GM21381 (cell line): Measurements from ENCODE around the gene CRYGA.
"Not testable (repeated sequence)": the region's sequence is repeated elsewhere in the genome, so short reads cannot be mapped to it uniquely, and the experiment has no call there.

Experiments used
- ATAC-seq: cut with Tn5 transposase; IDR thresholded peaks from one replicate; pipeline ENCODE4 v1.9.1; 2021; ENCODE audit warnings: mild to moderate bottlenecking, moderate library complexity; ENCODE audit not compliant: unreplicated experiment

CRYGA gene

DNA sequence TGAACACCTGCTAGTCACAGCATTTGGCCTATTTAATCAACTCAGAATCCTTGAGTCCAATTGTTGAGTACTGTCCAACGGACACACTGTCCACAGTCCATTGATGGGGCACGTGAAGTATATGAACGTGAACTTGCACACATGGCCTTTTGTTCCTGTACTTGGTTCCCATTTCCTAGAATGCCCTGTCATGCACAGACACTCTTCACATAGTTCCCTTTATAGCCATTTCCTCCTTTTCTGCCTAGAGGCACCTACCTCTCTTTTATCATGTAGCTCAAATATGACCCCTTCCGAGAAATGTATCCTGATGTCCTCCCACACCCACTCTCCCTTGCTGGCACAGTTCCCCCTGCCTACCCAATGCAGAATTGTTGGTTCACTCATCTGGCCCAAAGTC, 8.7 kb upstream of the CRYGA start:
- ATAC-seq: no peak

DNA sequence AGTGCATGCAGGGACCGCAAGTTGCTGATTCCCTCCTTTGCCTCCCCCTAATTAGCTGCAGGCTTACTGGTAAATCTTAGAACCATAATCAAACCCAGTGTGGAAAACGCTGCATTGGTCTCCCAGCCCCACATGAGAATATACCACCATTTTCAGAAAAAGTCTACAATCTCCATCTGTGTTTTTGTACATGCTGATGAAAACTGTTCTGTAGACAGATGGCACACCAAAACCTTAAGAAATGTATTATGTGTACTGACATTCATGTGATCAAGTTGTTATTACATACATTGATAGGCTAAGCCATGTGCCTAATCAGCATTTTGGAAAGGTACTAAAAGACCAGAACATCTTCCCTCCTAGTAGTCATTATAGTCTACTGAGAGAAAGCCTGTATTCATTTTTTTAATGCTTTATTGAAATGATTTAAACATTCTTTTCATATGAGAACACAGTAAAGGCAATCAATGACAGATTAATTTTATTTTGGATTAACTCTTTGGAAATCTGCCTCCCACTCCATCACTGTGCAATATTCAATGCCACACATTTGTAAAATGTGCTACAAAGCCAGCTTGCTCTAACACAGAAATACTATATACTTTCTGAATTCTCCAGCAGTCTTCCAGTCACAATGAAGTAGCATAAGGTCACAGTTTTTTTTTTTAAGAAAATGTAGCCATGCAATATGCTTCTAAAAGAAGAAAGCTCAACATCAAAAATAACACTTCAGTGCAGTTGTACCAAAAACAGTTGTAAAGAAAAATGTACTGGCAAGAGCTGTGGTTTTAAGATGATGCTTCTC, 1.8 kb upstream of the CRYGA start:
- no peak for ATAC-seq

DNA sequence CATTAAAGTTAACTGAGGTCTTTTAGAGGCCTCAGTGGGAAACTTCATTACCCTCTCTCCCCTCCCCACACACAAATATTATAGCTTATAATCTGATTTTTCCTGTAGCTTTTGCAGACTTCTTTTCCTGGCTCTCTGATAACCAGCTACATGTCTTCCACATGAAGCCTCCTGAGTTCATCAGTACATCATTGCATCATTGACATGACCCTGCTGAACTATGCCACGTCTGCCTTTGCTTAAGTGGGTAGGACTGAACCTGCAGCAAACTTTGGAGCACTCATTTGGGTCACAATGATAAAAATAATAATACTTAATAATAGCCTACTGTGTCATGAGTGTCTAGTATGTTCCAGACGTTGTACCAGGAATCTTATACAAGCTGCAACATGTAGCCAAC, 7.0 kb downstream of the CRYGA start:
- ATAC-seq: no peak

DNA sequence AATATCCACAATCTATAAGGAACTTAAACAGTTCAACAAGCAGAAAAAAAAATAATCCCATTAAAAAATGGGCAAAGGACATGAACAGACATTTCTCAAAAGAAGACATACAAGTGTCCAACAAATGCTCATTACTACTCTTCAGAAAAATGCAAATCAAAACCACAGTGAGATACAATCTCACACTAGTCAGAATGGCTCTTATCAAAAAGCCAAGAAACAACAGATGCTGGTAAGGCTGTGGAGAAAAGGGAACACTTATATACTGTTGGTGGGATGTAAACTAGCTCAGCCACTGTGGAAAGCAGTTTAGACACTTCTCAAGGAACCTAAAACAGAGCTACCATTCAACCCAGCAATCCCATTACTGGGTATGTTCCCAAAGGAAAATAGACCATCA, 10.2 kb downstream of the CRYGA start:
- ATAC-seq: no peak

DNA sequence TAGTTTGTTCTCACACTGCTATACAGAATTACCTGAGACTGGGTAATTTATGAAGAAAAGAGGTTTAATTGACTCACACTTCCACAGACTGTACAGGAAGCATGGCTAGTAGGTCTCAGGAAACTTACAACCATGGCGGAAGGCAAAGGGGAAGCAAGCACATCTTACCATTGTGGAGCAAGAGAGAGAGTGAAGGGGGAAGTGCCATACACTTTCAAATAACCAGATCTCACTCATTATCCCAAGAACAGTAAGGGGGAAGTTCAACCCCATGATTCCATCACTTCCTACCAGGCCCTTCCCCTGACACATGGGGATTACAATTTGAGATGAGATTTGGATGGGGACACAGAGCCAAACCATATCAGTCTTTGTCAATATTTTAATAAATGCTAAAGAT, 12.4 kb downstream of the CRYGA start:
- no peak for ATAC-seq

DNA sequence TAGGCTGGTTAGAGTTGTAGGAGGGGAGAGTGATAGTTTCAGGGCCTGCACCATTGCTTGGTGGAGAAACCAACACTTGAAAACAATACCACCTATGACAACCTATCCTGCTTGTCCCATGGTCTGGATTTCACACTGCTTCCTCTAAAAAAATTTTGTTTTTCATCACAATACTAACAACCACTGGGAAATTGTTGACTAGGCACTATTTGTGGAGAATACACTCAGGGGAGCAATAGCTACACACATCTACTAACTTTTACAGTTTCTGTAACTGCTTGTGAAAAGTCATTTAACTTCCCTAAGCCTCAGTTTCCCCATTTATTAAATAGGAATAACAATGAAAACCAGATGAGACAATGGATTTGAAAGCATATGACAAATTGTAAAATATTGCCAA, 13.3 kb downstream of the CRYGA start:
- no peak for ATAC-seq

DNA sequence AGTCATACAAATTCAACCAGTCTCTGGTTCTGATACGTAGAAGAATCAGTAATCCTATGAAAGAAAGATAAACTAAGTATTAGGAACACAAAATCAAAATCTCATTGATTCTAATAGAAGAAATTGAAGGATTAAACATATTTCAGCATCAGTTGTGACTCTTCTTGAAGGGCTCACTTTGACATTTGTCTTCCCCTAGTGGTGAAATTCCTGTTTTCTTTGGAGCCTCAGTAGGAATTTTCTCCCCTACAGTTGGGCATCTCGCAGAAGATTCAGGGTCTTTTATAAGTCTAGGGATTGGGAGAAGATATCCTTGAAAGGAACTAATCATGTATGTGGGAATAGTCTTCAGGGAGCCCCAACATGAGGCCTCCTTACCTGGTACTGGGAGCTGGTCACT, 14.6 kb downstream of the CRYGA start:
- no peak for ATAC-seq

DNA sequence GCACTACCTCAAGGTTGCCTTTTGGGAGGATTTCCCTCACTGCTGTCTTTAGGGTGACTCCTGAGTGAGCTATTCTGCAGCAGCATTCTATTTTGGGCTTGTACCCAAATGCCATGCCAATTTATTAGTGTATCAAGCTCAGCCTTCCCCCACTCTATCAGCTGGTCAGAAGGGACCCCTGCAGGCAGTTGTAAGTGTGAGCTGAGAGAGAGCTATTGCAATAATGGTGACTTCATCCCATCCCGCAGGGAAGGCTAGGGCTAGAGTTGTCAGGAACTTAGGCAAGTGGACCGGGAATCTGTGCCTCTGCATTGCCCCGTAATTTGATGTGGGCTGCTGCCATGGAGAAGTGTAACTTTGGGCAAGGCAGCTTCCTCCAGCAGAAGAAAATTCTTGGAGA, 15.6 kb downstream of the CRYGA start:
- no peak for ATAC-seq

DNA sequence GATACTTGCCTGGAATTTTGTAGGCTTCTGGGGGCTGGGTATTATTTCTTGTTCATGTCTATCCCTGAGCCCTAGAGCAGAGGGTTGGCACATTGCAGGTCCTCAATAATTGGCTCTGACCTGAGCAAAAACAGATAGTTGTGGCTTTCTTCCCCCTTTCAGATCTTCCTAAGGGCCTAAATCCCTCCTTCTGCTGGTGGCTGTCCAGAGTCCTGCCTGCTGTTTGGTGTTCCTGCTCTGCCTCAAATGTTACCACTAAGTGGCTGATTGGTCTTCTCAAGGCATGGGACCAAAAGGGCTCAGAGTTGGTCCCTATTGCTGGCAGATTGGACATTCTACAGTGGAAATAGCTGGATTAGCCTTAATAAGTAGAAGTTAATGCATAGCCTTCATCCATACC, 16.4 kb downstream of the CRYGA start:
- no peak for ATAC-seq

DNA sequence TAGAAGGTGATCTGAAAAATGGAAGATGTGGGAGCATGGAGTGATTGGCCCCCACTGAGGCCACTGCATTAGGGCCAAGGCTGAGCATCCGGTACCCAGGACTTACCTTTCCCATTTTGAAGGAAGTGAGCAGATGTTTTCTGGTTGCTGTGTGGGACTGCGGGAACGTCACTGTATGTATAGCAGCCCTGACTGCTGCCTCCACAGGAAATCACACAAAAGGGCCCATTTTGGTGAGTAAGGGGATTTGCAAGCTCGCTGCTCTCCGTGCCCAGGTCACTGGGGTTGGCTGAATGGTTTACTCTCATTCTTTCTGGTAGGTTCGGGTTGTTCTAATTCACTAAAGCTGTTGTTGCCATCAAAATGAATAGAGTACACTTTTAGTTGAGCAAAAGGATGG, 17.4 kb downstream of the CRYGA start, which contains the start of gene CRYGB:
Gene CRYGB (minus strand): TSS at position 153 of the 400 bp plus-strand sequence. CDS start 38 bp downstream, at position 115.
- no peak for ATAC-seq

DNA sequence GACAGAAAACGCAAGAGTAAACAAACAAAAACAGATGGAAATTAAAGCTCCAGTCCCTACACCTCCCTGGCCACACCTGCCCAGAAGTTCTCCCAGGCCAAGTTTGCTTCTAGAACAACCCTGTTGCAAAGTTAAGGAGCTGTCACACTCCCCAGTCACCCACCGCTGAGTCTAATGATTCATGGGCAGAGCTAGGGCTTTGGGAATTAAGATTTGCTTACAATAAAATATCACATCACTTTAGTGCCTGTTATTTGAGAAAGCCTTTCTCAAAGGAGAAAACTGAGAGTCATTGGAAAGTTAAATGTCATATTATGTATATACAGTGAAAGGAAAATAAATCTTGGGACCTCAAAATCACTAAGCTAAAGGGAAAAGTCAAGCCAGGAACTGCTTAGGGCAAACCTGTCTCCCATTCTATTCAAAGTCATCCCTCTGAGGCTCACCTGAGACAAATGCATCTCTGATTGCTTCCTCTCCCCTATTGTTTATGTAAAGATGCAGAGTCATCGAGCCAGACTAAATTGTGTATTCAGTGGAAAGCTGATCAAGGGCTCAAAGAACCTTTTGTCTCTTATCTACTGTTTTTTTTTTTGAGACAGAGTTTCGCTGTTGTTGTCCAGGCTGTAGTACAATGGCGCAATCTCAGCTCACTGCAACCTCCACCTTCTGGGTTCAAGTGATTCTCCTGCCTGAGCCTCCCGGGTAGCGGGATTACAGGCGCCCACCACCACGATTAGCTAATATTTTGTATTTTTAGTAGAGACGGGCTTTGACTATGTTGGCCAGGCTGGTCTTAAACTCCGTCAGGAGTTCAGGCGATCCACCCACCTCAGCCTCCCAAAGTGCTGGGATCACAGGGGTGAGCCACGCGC, 20.2 kb downstream of the CRYGA start:
- ATAC-seq: no peak

DNA sequence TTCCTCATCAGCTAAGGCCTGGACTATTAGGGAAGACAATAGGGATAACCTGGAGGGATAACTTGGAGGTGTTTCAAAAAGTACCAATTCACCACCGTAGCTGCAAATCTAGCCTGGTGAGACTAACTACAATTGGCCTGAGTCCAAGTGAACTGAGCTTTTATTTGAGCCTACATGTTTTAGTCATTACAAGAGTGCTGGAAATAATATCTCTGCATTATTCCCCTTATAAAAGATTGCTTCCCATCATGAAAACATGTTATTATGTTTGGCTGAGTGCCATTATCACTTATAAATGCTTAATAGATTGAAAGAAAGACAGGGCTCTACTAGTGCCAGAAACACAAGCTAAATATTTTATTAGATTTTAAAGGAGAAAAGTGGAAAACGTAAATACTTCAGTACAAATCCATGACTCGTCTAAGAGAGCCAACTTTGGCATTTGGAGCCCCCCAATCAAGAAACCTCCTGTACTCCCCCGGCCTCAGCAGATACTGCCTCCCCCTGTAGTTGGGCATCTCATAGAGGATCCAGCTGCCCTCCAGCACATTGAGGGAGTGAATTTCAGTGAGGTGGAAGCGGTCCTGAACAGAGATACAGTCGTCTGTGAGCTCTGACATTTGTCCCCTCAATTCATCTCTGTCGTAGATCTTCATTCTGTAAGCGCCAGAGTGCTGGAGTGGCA, 21.0 kb downstream of the CRYGA start:
- no peak for ATAC-seq

DNA sequence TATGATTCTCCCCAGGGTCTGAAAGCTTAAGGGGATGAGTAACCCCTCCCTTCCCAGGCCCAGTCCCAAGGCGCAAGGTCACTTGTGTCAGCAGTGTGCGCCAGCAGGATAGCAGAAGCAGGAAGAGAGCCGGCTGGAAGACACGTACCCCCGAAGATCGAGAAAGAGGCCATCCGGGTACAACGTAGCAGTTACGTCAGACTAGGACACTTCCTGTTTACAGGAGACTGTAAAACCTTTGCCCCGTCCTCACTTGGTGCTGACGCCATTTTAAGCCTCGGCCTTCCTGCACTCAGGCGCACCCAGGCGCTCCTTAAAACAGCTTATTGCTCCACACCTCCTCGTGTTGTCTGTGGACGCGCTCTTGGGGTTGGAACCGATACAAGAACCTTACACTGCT, 23.9 kb downstream of the CRYGA start:
- no peak for ATAC-seq

DNA sequence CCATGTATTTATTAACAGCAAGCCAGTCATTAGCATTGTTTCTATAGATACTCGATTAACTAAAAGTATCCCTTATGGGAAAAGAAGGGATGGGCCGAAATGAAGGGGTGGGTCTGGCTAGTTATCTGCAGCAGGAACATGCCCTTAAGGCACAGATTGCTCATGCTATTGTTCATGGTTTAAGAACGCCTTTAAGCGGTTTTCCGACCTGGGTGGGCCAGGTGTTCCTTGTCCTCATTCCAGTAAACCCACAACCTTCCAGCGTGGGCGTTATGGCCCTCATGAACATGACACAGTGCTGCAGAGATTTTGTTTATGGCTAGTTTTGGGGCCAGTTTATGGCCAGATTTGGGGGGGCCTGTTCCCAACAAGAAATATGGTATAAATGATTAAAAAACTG, 25.1 kb downstream of the CRYGA start:
- ATAC-seq: not testable (repeated sequence)

DNA sequence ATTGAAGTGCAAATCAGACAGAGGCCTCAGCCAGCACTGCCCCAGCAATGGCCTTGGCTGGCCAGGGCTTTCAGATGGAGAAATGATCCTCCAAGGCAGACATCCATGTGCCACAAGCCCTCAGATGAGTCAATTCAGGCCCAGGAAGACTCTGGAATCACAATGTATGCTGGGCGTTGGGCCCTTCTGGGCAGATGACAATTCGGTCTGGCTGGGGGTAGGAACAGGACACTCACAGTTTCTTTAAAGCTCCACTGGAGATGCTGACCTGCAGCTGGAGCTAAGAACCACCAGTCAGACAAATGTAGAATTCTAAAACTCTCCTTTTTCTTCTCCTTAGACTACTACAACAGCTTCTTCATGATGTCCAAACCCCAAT, 26.7 kb downstream of the CRYGA start:
- no peak for ATAC-seq

DNA sequence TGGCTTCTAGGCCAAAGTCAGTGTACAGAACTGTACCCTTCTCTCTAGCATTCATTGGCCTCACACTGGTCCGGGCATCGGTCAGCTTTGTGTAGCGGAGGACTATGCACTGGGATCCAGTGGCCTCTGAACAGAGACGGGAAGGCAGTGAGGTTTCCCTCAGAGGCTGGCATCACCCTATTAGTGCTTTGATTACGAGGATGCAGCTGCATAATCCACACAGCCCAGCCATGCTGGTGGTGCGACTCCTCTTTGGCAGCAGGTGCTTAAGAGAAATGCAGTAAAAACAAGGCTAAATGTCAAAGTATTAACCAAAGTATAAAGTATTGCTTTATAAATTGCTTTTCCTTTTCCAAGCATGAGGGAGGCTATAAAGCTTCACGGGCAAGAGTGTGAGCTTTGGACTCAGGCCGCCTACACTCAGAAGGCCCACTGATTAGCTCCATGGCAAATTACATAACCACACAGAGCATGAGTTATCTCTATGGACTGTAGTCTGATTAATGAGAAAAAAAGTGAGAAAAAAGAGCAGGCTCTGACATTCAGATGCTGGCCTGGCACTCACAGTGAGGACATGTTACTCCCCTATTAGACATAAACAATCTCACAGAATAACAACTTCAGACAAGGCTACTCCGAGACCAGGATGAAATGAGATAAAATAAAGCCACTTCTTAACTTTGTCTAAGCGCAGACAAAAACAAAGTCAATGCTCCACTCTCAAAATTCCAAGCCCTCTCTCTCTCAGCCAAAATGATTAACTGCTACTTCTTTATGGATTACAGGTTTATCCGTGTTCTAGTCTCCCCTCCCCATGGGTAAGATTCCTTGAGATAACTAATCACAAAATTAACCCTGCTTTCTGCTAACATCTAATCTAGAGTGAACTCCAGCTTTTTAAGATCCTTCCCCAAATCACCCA, 27.3 kb downstream of the CRYGA start:
- no peak for ATAC-seq

DNA sequence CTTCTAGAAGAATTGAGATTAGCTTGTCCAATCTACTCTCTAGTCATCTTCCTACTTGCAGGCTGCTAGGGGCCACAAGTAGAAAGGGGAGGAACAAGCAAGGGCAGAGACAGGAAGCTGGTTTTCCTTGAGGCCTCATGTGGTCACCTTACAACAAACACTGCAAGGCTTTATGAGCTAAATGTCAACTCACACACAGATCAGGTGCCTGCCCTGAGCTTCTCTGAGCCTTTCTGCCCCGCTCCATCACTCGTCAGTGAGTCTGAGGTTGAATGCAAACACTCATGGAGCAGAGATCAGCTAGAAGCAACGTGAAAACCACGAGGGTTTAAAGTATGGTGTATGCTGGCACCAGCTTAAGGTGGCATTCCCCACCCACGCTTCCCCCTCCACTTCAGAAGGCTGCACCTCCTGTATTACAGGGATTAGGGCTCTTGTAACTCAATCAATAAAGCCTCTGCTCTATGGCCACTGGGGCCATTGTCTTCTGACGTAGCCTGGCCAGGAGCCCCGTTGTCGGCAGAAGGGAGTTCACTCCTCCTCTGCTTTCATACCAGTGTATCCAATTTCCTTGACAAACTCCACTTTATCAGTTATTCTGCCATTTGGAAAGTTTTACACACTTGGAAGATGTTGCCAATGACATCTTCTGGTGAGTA, 28.3 kb downstream of the CRYGA start:
- peak; percentile 60 for ATAC-seq

DNA sequence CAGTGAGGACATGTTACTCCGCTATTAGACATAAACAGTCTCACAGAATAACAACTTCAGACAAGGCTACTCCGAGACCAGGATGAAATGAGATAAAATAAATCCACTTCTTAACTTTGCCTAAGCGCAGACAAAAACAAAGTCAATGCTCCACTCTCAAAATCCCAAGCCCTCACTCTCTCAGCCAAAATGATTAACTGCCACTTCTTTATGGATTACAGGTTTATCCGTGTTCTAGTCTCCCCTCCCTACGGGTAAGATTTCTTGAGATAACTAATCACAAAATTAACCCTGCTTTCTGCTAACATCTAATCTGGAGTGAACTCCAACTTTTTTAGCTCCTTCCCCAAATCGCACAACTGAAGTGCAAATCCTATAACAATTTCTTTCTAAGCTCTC, 32.7 kb downstream of the CRYGA start:
- no peak for ATAC-seq

DNA sequence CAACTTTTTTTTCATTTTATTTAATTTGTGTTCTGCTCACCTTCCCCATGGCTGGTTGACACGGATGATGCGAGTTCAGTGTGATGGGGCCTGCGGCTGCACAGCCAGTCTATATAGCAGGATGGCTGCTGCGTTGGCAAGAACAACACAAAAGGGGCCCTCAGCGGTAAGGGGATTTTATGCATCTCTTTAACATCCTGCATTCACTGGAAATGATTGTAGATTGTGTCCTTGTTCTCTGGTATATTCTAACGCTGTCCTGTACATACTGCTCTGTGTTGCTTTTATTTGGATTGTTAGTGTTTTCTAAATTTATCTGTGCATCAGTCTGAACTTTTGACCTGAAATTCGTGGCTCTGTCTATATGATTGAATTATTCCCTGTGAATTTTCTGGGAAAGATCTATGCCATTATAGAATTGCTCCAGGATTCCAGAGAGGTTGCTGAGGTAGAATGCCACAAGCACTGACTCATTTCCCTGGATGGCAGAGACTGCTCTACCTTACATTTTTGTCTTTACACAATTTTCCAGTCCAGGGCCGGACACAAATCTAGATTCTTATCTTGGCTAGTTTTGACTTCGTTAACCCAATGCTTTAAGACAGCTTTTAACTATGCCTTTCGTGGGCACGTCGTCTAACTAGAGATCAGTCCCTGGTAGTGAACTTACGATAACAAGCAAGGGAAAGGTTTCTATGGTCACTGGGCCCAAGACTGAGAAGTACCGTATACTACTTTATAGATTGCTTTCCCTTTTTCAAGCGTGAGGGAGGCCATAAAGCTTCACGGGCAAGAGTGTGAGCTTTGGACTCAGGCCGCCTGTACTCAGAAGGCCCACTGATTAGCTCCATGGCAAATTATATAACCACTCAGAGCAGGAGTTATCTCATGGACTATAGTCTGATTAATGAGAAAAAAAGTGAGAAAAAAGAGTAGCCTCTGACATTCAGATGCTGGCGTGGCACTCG, 33.4 kb downstream of the CRYGA start, which contains the start of gene CRYGC:
Gene CRYGC (minus strand): TSS at position 85 of the 968 bp plus-strand sequence. CDS start 36 bp downstream, at position 49.
- no peak for ATAC-seq
